Right forelimb (tissue), 1 donor: ENCODE measurements around the gene TCHP.
"Not testable (repeated sequence)": the region's sequence is repeated elsewhere in the genome, so short reads cannot be mapped to it uniquely, and the experiment has no call there.

Experiments
- DNase-seq: peaks from one replicate; pipeline ENCODE4 v3.0.0-alpha.2; 2018

The TCHP gene

GRCh38 chr12:109879351-109880042 is 20.6 kb upstream of the TCHP start:
- peak; percentile 55 for DNase-seq

DNA sequence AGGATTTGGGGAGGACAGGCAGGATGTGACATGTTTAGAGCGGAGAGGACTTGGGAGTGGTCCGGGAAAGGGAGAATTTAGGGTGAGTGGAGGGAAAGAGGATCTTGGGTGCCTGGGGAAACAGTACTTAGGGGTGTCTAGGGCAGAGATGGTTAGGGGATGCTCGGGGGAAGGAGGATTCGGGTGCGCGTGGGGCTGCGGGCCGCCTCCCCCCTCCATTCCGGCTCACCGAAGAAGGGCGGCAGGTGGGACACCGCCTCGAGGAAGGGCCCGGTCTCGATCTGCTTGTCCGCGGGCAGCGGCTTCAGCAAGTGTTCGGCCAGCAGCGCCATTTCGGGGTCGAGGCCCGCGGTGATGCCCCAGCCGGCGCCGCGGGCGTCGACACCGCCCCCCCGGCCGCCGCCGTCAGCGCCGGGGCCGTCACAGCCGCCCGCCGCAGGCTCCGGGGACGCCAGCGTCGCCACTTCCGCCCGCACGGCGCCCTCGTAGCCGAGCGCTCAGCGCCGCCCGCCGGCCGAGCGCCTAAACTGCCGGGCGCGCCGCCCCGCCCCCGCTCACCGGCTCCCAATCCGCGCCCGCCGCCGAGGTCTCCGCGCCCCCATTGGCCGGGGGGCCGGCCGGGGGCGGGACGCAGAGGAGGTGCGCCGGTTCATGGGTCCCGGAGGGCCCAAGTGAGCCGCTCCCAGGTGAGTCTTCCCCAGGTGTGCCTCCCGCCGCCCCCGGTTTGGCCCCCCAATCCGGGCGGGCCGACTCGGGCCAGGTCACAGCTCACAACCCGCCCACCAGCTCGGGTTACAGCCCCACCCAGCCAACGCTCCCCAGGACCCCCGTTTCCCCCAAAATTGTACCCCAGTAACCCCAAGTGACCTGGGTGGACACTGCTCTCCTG is 19.8 kb upstream of the TCHP start, which contains the start of gene GLTP:
Gene GLTP, minus strand, starts transcription at position 499 of the 889 bp plus-strand sequence. Its CDS starts 167 bp downstream, at position 332.
- peak; percentile 90 for DNase-seq

DNA sequence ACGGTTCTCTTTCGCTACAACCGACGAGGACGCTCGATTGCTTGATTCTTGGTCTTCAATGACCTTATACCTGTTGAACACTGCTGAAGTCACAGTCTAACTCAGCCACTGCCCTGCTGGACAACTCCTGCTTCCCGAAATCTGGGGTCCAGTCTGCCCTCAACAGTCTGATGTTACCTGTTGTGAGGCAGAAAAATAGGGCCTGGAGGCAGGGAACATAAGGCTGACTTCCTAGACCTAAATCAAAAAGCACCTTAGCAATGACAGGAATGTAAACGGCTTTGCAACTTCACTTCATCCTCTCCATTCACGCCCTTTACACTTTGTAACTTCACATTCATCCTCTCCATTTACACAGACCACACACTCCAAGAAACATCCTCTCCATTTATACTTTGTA is 19.1 kb upstream of the TCHP start:
- DNase-seq = no peak

DNA sequence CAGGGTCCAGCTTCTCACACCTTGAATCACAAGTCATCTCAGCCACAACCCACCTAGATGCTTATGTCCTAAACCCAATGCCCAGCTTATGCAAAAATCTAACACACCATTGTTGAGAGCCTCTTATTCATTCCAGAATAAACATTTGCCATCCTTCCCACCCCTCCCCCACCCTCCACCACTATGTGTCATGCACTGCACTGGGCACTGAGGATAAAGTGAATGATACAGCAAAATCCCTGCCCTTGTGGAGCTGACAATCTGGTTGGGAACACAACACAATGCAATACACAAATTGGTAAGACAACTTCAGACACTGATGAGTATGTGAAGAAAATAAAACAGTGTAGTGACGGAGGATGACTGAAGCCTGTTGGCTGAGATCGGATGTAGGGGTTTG is 18.3 kb upstream of the TCHP start:
- DNase-seq = no peak

- DNase-seq = no peak
These were observed 16.6 kb upstream of the TCHP start for GRCh38 chr12:109883461-109883860.

- DNase-seq = no peak
These were observed 14.5 kb upstream of the TCHP start for GRCh38 chr12:109885616-109886015.

DNA sequence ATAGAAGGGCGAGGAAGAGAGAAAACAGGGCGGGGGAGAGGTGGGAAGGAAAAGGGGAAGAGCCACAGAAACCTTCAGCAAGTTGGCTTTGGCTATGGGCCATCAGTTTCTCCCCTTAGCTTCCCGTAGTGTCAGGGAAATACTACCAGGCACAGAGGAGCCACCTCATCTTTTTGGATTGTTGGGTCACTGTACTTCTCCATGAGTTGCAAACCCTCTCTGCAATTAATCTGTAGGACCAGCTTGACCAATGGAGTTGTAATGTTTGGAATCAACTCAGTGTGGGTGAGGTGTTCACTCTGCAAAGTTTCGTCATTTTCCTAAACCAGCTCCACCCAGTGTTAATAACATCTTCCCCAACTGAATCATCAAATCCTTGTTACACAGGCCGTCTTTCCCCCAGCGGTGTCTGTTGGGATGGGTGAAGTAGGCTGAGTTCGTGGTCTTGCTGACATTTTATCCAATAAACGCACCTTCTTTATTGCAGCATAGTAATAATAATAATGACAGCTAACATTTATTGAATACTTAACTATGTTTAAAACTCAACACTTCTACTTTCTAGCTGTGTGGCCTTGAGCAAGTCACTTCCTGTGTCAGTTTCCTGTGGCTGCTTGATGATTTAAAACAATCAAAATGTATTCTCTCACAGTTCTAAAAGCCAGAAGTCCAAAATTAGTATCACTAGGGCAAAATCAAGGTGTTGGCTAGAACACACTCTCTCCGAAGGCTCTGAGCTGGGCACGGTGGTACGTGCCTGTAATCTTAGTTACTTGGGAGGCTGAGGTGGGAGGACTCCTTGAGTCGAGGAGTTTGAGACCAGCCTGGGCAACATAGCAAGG is 11.7 kb upstream of the TCHP start:
- DNase-seq = no peak

DNA sequence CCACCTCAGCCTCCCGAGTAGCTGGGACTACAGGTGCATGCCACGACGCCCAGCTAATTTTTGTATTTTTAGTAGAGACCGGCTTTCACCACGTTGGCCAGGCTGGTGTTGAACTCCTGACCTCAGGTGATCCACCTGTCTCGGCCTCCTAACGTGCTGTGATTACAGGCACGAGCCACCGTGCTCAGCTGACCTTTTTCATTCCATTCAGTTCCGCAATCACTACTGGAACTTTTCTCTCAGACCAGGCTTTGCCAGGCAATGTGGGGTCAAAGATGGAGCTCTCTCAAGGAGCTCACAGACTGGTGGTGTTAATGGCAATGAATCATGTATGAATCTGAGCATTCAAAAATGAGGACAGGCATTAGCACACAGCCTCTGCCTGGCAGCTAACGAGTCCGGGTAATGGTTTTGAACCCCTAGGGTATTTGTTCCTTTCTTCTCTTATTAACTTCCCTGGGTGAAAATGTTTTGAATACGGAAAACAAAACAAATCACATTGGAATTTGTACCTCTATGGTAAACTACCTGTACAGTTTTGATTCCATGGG is 9.4 kb upstream of the TCHP start:
- DNase-seq = no peak

- not testable (repeated sequence) for DNase-seq
These were observed 8.3 kb upstream of the TCHP start for GRCh38 chr12:109891731-109892130.

DNA sequence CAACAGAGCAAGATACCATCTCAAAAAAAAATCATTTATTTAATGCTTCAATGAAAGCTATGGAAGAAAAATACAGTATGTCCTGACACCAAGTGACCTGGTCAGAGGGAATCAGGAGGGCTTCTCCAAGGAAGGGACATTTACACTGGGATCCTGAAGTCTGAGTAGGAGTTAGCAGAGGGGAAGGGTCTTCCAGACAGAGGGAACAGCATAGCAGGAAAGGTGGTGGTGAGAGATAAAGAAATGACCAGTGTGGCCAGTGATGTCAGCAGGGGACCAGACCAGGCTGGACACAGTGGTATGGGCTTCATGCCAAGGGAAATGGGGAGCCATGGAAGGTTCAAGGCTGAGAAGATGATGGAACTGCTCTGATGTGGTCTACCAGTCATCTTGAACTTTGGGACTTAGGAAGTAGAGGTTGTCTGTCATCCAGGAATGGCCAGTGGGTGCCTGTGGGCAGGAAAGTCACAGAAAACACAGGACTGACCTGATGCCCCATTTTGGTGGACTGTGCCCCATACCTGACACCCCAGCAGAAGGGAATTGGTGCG is 7.8 kb upstream of the TCHP start:
- no peak for DNase-seq

DNA sequence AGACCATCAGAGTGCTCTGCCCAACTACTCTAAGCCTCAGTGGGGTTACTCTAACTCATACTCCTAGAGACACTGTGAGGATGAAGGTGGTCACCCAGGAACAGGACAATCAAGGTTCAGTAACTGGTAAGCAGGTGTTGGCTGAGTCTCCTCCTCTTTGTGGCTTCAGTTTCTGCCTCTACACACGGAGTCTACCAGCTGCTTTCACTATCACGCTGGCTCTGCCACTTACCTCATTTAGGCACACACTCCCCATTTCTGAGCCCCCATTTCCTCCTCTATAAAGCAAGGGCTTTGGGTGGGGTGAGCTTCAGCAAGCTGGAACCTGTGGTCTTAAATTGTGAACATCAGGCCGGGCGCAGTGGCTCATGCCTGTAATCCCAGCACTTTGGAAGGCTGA is 7.3 kb upstream of the TCHP start:
- no peak for DNase-seq

- DNase-seq = no peak
These were observed 6.6 kb upstream of the TCHP start for GRCh38 chr12:109893261-109893995.

DNA sequence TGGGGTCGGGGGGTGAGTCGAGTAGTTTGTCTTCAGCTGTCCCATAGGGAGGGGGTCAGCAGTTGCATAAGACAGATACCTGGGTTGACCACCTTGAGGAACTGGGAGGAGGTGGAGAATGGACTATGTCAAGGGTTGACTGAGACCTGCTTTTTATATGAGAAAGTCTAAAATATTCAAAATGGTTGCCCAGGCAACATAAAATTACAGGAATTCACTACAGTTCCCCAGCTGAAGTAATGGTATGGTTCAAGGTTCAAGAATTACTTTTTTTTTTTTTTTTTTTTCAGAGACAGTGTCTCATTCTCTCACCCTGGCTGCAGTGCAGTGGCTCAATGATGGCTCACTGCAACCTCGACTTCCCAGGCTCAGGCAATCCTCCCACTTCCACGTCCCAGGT is 5.1 kb upstream of the TCHP start:
- no peak for DNase-seq

DNA sequence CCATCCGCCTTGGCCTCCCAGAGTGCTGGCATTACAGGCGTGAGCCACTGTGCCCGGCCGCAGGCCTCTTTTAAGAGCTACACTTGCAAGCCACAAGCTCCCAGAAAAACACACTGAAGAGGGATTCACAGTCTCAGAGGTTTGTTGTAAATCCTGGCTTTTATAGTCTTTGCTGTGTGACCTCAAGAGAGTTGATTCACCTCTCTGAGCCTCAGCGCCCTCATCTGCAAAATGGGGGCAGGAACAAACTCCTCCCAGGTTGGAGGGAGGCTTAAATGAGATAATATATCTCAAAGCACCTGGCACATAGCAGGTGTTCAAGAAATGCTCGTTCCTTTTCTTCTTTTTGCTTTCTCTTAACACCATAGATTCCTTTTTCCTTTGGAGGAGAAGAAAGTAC is 3.9 kb upstream of the TCHP start:
- DNase-seq = no peak

DNA sequence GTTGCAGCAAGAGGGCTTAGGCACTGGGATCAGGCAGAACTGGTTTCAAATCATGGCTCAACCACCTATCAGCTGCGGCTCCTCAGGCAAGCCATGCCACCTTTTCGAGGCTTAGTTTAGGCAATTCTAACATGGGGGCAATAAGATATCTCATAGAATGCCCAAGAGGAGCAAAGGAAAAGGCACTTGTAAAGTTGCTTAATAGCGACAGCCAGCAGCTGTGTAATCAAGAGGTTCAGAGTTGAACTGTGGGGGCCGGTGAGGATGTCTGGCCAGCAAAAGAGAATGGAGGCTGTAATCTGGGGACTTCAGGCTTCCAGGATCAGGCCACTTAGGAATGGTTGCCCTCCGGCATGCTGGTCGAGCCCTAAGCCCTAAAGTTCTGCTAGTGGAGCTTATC is 3.0 kb upstream of the TCHP start:
- no peak for DNase-seq

DNA sequence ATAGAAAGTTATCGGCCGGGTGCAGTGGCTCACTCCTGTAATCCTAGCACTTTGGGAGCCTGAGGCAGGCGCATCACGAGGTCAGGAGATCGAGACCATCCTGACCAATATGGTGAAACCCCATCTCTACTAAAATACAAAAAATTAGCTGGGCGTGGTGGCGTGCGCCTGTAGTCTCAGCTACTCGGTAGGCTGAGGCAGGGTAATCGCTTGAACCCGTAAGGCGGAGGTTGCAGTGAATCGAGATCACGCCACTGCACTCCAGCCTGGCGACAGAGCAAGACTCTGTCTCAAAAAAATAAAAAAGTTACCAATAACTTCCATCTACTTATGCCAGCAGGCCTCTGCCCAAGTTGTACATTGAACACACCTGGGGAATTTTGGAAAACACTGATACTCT is 729 bp upstream of the TCHP start:
- DNase-seq = not testable (repeated sequence)

- no peak for DNase-seq
These were observed 892 bp downstream of the TCHP start for GRCh38 chr12:109900752-109901580.

DNA sequence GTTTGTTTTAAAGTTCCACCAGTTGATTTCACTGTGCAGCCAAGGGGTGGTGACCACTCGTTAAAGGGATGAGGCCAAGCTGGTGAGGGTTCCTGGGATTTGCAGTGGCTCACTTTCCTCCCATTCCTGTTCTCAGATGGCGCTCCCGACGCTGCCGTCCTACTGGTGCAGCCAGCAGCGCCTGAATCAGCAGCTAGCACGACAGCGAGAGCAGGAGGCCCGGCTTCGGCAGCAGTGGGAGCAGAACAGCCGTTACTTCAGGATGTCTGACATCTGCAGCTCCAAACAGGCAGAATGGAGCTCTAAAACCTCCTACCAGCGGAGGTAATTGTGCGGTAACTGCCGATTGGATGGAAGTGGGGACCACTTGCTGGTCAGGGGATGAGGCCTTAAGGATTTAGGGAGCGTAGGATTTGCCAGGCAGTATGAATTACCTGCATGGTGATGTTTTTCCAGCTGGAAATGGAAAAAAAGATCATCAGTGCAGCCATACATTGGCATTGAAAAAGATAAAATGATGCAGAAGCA is 2.9 kb downstream of the TCHP start:
- DNase-seq = no peak

DNA sequence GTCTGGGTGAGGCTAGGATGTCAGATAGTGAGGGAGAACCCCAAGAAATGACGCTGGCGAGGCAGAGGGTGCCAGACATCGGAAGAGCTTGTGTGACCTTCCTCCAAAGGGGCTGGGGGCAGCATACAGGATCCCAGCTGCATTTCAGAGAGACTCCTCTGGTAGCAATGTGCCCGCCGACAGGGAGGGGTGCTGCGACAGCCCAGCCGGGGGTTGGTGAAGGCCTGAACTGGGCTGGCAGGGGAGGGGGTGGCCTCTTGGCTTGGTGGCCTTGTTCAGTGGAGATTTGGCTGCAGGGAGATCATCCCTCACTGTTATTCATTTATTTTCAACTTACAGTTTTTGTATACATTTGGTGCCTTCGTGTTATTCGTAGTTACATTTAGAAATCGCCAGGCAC is 5.2 kb downstream of the TCHP start:
- DNase-seq = no peak

DNA sequence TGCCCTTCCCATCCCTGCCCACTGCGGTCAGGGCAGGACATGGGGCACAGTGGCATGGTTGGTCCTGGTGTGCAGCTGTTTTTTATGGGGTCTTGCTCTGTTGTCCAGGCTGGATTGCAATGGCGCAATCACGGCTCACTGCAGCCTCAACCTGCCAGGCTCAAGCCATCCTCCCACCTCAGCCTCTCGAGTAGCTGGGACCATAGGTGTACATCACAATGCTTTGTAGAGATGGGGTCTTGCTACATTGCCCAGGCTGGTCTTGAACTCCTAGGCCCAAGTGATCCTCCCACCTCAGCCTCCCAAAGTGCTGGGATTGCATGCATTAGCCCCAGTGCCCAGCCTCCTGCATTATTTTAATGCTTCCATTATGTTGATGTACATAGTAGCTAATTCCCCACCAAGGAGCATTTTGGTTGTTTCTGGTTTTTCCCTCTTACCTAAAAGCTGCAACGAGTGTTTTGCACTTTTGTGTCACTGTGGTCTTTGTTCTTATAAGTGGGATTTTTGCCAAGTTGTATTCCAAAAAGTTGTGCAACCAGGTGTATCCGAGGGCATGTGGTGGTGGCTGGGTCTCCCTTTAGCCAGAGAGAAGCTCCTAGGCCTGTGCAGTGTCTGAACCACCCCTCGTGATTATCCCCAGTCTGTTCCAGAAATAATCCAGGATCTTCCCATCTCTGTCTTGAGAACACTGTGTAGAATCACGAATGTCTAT is 10.3 kb downstream of the TCHP start:
- no peak for DNase-seq
